Hepatocyte (in vitro differentiated cells): Measurements from ENCODE around the gene CARS1. TPM values are rescaled to one million over a fixed set of nuclear protein-coding genes. Genes with fewer than 3 reads are reported as not detected.

Experiments
- DNase-seq: peaks from one replicate; pipeline ENCODE4 v3.0.0-alpha.2; 2016; ENCODE audit warnings: low spot score
- H2AFZ ChIP-seq: fragments of 200-600 bp; sonication (generic); 2 replicates; pipeline ENCODE4 v1.6.0; 2016; ENCODE audit warnings: antibody characterized with exemption, mild to moderate bottlenecking
- H3K27ac ChIP-seq: fragments of 200-600 bp; sonication (generic); 2 replicates; pipeline ENCODE4 v1.5.1; 2016; ENCODE audit warnings: mild to moderate bottlenecking
- H3K27me3 ChIP-seq: fragments of 200-600 bp; sonication (generic); 2 replicates; pipeline ENCODE4 v1.6.1; 2016
- H3K36me3 ChIP-seq: fragments of 200-600 bp; sonication (generic); replicated peaks from 2 replicates; pipeline ENCODE4 v1.5.1; 2016; ENCODE audit warnings: low read depth; ENCODE audit not compliant: insufficient read depth
- H3K4me1 ChIP-seq: fragments of 200-600 bp; sonication (generic); 2 replicates; pipeline ENCODE4 v1.5.1; 2016; ENCODE audit warnings: mild to moderate bottlenecking, moderate library complexity; ENCODE audit not compliant: insufficient read depth
- H3K4me2 ChIP-seq: fragments of 200-600 bp; sonication (generic); 2 replicates; pipeline ENCODE4 v1.6.0; 2016
- H3K4me3 ChIP-seq: fragments of 200-600 bp; sonication (generic); 2 replicates; pipeline ENCODE4 v1.5.1; 2016; ENCODE audit warnings: mild to moderate bottlenecking
- H3K79me2 ChIP-seq: fragments of 200-600 bp; sonication (generic); 2 replicates; pipeline ENCODE4 v1.6.0; 2017; ENCODE audit warnings: mild to moderate bottlenecking
- H3K9me2 ChIP-seq: fragments of 200-600 bp; sonication (generic); replicated peaks from 2 replicates; pipeline ENCODE4 v1.6.0; 2017; ENCODE audit warnings: mild to moderate bottlenecking; ENCODE audit not compliant: insufficient read depth
- H3K9me3 ChIP-seq: fragments of 200-600 bp; sonication (generic); 2 replicates; pipeline ENCODE4 v1.5.1; 2016; ENCODE audit warnings: low read depth, mild to moderate bottlenecking
- H4K20me1 ChIP-seq: fragments of 200-600 bp; sonication (generic); 2 replicates; pipeline ENCODE4 v1.6.0; 2016; ENCODE audit warnings: mild to moderate bottlenecking; ENCODE audit not compliant: insufficient read depth, poor library complexity, severe bottlenecking
- CTCF ChIP-seq: fragments of 200-600 bp; sonication (generic); IDR thresholded peaks from 2 replicates; pipeline ENCODE4 v1.5.1; 2016; ENCODE audit warnings: antibody characterized with exemption, mild to moderate bottlenecking; ENCODE audit not compliant: poor library complexity
- EZH2 ChIP-seq: fragments of 200-600 bp; sonication (generic); IDR thresholded peaks from 2 replicates; pipeline ENCODE4 v1.6.1; 2016; ENCODE audit warnings: antibody characterized with exemption, mild to moderate bottlenecking, borderline replicate concordance
- EZH2phosphoT487 ChIP-seq: fragments of 200-600 bp; sonication (generic); IDR thresholded peaks from one replicate; pipeline ENCODE4 v1.6.1; 2018; ENCODE audit warnings: antibody characterized with exemption, mild to moderate bottlenecking, low read depth, moderate library complexity; ENCODE audit not compliant: unreplicated experiment, severe bottlenecking
- WGBS: methylation state at CpG from one replicate; pipeline ENCODE4 v1.1.6; 2016; ENCODE audit warnings: low lambda C conversion rate; ENCODE audit errors: missing lambda C conversion rate; 5-methylcytosine and 5-hydroxymethylcytosine counted together
- polyA plus RNA-seq: library from polyadenylated mRNA; unstranded; fragments of >200 nt; fragmentation: Nextera tagmentation; extraction: Ambion mirVana; gene quantifications from 2 replicates; pipeline ENCODE4 v1.2.1, GENCODE V29; 2016
- total RNA-seq: library from RNA; depleted of rRNA; stranded (reverse); fragments of >200 nt; gene quantifications from 2 replicates; pipeline ENCODE4 v1.2.3, GENCODE V29; 2014

Gene CARS1
- total and polyA plus RNA-seq, 2 experiments from 2014 or later = 35.5 to 42.0 TPM

- Histone ChIP-seq H3K36me3 (no peaks in the 10 kb centered on the region), H4K20me1 (no peaks in the 10 kb centered on the region), H3K27ac (no peak overlapping the region), H3K4me1 (peaks cover 4% of the 10 kb centered on the region), H3K27me3 (no peaks in the 10 kb centered on the region), H2AFZ (no peak overlapping the region), H3K4me3 (no peak overlapping the region), H3K9me2 (no peaks in the 10 kb centered on the region), H3K79me2 (no peaks in the 10 kb centered on the region), H3K4me2 (no peak overlapping the region), H3K9me3 (no peaks in the 10 kb centered on the region)
- DNase-seq = no peak
- TF ChIP-seq EZH2phosphoT487 (no peak), CTCF (no peak), EZH2 (no peak)
- WGBS = 83% methylated on average over 6 of the region's 6 CpGs
Measured at GRCh38 chr11:2996976-2997375, 60.2 kb downstream of the CARS1 start.

- Histone ChIP-seq H4K20me1 (peaks cover 2% of the 10 kb centered on the region), H3K9me2 (no peaks in the 10 kb centered on the region), H3K27me3 (no peaks in the 10 kb centered on the region), H3K4me1 (peaks cover 4% of the 10 kb centered on the region), H3K36me3 (no peaks in the 10 kb centered on the region), H3K9me3 (no peaks in the 10 kb centered on the region), H3K27ac (no peak overlapping the region), H3K79me2 (peaks cover 7% of the 10 kb centered on the region), H2AFZ (no peak overlapping the region), H3K4me3 (no peak overlapping the region), H3K4me2 (no peak overlapping the region)
- whole genome bisulfite sequencing = 88% methylated on average over 14 of the region's 14 CpGs
- TF ChIP-seq EZH2phosphoT487 (no peak), CTCF (no peak), EZH2 (no peak)
- no peak for DNase-seq
Measured at GRCh38 chr11:2995893-2996554, 61.2 kb downstream of the CARS1 start.

GRCh38 chr11:2995031-2995561 is 62.1 kb downstream of the CARS1 start:
- TF ChIP-seq EZH2 (no peak), EZH2phosphoT487 (no peak), CTCF (no peak)
- H4K20me1 ChIP-seq = peaks cover 12% of the 10 kb centered on the region
- peaks cover 5% of the 10 kb centered on the region for H3K4me1 ChIP-seq
- H3K27me3 ChIP-seq = no peaks in the 10 kb centered on the region
- 87% methylated on average over 13 of the region's 13 CpGs for WGBS
- no peak overlapping the region for H2AFZ ChIP-seq
- H3K4me3 ChIP-seq = no peak overlapping the region
- no peaks in the 10 kb centered on the region for H3K36me3 ChIP-seq
- no peak overlapping the region for H3K27ac ChIP-seq
- no peaks in the 10 kb centered on the region for H3K9me2 ChIP-seq
- no peaks in the 10 kb centered on the region for H3K9me3 ChIP-seq
- no peak overlapping the region for H3K4me2 ChIP-seq
- DNase-seq = no peak
- peaks cover 16% of the 10 kb centered on the region for H3K79me2 ChIP-seq
